Muscle layer of colon (tissue), 2 donors: ENCODE data around the gene LMX1A.
A peak's percentile ranks its signal among the peaks of the same experiment; 100 is the strongest.

ENCODE experiments used
- H3K27ac ChIP-seq: one replicate; pipeline ENCODE4 v1.7.0; 2013; ENCODE audit warnings: low read depth, mild to moderate bottlenecking, low read length, moderate library complexity
- H3K27me3 ChIP-seq, 2 donors: one replicate each; pipeline ENCODE4 v1.7.0; 2013; ENCODE audit warnings: low read length in 2 of 2, mild to moderate bottlenecking in 2 of 2; ENCODE audit not compliant: insufficient read depth in 2 of 2, control insufficient read depth in 1 of 2
- H3K36me3 ChIP-seq: one replicate; pipeline ENCODE4 v1.7.0; 2013; ENCODE audit warnings: mild to moderate bottlenecking, low read length; ENCODE audit not compliant: insufficient read depth
- H3K4me1 ChIP-seq: one replicate; pipeline ENCODE4 v1.7.0; 2013; ENCODE audit warnings: mild to moderate bottlenecking, low read length; ENCODE audit not compliant: insufficient read depth
- H3K4me3 ChIP-seq, 2 donors: one replicate each; pipeline ENCODE4 v1.7.0; 2013; ENCODE audit warnings: low read length in 2 of 2, low read depth in 1 of 2, mild to moderate bottlenecking in 1 of 2, moderate library complexity in 1 of 2
- H3K9ac ChIP-seq: one replicate; pipeline ENCODE4 v1.7.0; 2013; ENCODE audit warnings: low read length
- H3K9me3 ChIP-seq: one replicate; pipeline ENCODE4 v1.7.0; 2013; ENCODE audit warnings: mild to moderate bottlenecking, low read length
- donor health status: abdominal sarcoma.
- donor health status: Adenocarcinoma of cecum.

Gene LMX1A

GRCh38 chr1:165254376-165254775 lies 102.1 kb downstream of the LMX1A start:
- Histone ChIP-seq H3K4me3 (no peak overlapping the region), H3K27me3 (no peaks in the 10 kb centered on the region), H3K4me1 (no peaks in the 10 kb centered on the region), H3K36me3 (no peaks in the 10 kb centered on the region), H3K9me3 (peaks cover 3% of the 10 kb centered on the region), H3K9ac (no peak overlapping the region), H3K27ac (no peak overlapping the region)

GRCh38 chr1:165253818-165254254 lies 102.7 kb downstream of the LMX1A start:
- Histone ChIP-seq H3K36me3 (no peaks in the 10 kb centered on the region), H3K9ac (no peak overlapping the region), H3K4me1 (no peaks in the 10 kb centered on the region), H3K4me3 (no peak overlapping the region), H3K27ac (no peak overlapping the region), H3K27me3 (no peaks in the 10 kb centered on the region), H3K9me3 (peaks cover 4% of the 10 kb centered on the region)

DNA sequence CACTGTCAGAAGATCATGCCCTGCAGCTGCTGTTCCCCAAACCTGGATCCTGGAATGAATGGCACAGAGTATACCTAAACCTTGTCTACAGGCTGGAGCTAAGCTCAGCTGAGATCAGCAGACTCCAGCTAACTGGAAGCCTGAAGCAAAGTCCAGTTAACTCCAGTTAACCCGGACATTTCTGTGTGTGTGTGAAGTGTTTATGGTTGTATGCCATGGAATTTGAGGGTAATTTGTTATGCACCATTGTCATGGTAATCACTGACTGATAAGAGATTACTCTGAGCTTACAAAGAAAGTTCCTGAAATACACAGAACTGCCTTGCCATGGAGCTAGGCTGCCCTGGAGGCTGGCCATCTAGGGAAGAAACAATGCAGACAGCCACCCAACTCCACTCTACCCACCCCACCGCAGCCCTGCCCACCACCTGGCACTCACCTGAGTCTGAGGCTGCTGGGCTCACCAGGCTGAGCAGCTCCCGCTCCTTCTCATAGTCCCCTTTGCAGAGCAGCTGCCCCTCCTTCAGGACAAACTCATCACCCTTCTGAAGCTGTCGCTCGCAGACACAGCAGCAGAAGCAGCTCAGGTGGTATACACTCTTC lies 107.4 kb downstream of the LMX1A start:
- no peaks in the 10 kb centered on the region for H3K27me3 ChIP-seq
- H3K9me3 ChIP-seq, result peaks cover 4% of the 10 kb centered on the region

GRCh38 chr1:165241952-165242351 lies 114.6 kb downstream of the LMX1A start:
- H3K4me3 ChIP-seq, result no peak overlapping the region
- H3K9me3 ChIP-seq, result no peaks in the 10 kb centered on the region
- H3K36me3 ChIP-seq, result no peaks in the 10 kb centered on the region
- no peaks in the 10 kb centered on the region for H3K4me1 ChIP-seq
- H3K27ac ChIP-seq, result no peak overlapping the region
- H3K27me3 ChIP-seq, result no peaks in the 10 kb centered on the region
- H3K9ac ChIP-seq, result no peak overlapping the region

More for the DNA sequence above, 107.4 kb downstream of the LMX1A start:
- Histone ChIP-seq H3K4me3 (no peak overlapping the region), H3K9ac (no peak overlapping the region), H3K4me1 (no peaks in the 10 kb centered on the region), H3K27ac (no peak overlapping the region), H3K36me3 (no peaks in the 10 kb centered on the region)

GRCh38 chr1:165241321-165241720 lies 115.2 kb downstream of the LMX1A start:
- no peak overlapping the region for H3K4me3 ChIP-seq
- H3K36me3 ChIP-seq, result no peaks in the 10 kb centered on the region
- no peak overlapping the region for H3K27ac ChIP-seq
- no peaks in the 10 kb centered on the region for H3K4me1 ChIP-seq
- peaks cover 0 to 2% of the 10 kb centered on the region in 2 donors for H3K27me3 ChIP-seq
- no peaks in the 10 kb centered on the region for H3K9me3 ChIP-seq
- no peak overlapping the region for H3K9ac ChIP-seq

DNA sequence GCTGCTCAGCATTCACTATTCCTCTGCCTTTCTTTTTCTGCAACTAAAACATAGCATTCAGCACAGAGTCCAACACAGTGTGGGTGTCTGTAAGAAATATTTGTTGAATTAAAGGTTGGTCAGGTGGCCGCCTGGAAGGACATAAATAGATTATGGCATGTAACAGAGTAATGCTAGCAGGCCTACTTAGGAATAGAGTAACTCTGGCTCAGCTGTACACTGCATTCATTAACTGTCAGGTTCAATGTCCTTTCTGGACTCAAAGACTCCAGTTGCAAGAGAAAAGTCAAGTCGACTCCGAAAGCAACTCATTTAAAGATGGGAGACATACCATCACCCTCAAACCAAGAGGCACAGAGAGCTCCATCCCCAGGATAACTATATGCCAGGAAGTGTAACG lies 116.0 kb downstream of the LMX1A start:
- H3K4me3 ChIP-seq, result no peak overlapping the region
- no peak overlapping the region for H3K9ac ChIP-seq
- no peaks in the 10 kb centered on the region for H3K9me3 ChIP-seq
- H3K36me3 ChIP-seq, result no peaks in the 10 kb centered on the region
- H3K4me1 ChIP-seq, result no peaks in the 10 kb centered on the region
- H3K27ac ChIP-seq, result no peak overlapping the region
- peaks cover 5 to 6% of the 10 kb centered on the region in 2 donors for H3K27me3 ChIP-seq

DNA sequence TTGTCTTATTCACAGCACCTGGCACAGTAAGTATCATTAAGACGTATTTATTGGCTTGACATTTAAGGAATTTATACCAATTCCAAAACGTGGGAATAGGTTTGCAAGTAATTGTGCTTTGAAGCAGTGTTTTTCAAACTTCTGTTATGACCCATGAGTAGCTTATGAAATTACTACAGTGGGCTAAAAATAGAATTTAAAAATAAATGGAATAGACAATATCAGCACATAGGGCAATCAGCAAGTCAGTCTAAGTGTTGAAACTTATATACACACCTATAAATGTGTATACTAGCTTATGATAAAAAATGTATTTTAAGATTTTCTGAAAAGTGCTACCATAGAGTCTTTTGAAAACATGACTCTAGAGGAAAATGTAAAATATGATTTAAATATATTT lies 116.6 kb downstream of the LMX1A start:
- H3K27ac ChIP-seq, result no peak overlapping the region
- no peaks in the 10 kb centered on the region for H3K4me1 ChIP-seq
- no peak overlapping the region for H3K9ac ChIP-seq
- H3K4me3 ChIP-seq, result no peak overlapping the region
- peaks cover 8 to 13% of the 10 kb centered on the region in 2 donors for H3K27me3 ChIP-seq
- H3K36me3 ChIP-seq, result no peaks in the 10 kb centered on the region
- H3K9me3 ChIP-seq, result no peaks in the 10 kb centered on the region

GRCh38 chr1:165235777-165236291 lies 120.7 kb downstream of the LMX1A start:
- no peaks in the 10 kb centered on the region for H3K9me3 ChIP-seq
- peak overlapping the region; percentile 31 to 53 for H3K4me3 ChIP-seq
- no peaks in the 10 kb centered on the region for H3K4me1 ChIP-seq
- no peak overlapping the region for H3K9ac ChIP-seq
- peaks cover 13 to 25% of the 10 kb centered on the region in 2 donors for H3K27me3 ChIP-seq
- no peaks in the 10 kb centered on the region for H3K36me3 ChIP-seq
- no peak overlapping the region for H3K27ac ChIP-seq

DNA sequence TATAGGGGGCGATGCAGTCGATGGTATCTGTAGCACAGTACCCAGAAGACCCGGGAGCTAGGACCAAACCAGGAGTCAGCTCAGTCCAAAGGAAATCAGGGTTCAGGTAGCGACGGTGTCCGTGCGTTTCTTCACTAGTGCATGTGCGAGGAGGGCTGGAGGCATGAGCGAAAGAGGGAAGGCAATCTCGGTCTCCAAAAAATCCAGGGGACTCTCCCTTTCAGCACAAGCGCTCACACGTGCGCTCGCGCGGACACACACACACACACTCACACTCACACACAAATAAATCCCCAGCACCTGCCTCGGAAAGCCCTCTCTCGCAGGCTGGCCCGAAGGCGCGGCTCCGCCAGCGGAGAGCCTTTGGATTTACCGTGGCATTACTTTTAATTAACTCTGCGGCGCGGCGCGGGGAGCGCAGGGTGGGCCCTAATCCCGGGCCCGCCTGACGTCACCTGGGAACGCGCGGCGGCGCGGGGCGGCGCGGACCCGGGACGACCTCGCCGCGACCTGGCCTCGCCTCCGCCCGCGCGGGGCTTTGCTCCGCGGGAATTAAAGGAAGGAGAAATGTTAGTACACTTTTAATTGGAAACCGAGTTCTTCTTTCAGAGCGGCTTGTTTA lies 121.2 kb downstream of the LMX1A start:
- H3K27me3 ChIP-seq, result peaks cover 13 to 25% of the 10 kb centered on the region in 2 donors
- H3K9me3 ChIP-seq, result no peaks in the 10 kb centered on the region
- no peaks in the 10 kb centered on the region for H3K36me3 ChIP-seq
- no peak overlapping the region for H3K9ac ChIP-seq
- no peaks in the 10 kb centered on the region for H3K4me1 ChIP-seq
- H3K4me3 ChIP-seq, result peak overlapping the region; percentile 31 to 53
- no peak overlapping the region for H3K27ac ChIP-seq

DNA sequence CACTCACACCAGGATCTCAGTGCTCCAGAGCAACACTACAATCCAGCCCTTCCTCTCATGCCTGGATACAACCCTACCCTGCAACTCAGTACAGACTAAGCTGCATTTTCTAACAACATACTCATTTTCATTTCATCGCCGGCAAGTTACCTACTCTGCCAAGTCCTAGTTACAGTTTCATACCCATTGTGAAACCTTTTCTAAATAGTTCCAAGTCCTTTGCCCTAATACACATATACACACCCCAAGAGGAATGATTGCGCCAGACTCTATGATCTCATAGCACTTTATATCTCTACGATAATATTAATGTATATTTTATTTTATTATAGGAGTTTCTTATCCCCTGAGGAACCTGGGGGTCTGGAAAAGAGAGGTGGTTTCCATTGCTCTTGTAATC lies 122.4 kb downstream of the LMX1A start:
- peaks cover 13 to 25% of the 10 kb centered on the region in 2 donors for H3K27me3 ChIP-seq
- H3K9me3 ChIP-seq, result no peaks in the 10 kb centered on the region
- H3K9ac ChIP-seq, result no peak overlapping the region
- H3K4me3 ChIP-seq, result no peak overlapping the region
- no peak overlapping the region for H3K27ac ChIP-seq
- H3K4me1 ChIP-seq, result no peaks in the 10 kb centered on the region
- no peaks in the 10 kb centered on the region for H3K36me3 ChIP-seq

DNA sequence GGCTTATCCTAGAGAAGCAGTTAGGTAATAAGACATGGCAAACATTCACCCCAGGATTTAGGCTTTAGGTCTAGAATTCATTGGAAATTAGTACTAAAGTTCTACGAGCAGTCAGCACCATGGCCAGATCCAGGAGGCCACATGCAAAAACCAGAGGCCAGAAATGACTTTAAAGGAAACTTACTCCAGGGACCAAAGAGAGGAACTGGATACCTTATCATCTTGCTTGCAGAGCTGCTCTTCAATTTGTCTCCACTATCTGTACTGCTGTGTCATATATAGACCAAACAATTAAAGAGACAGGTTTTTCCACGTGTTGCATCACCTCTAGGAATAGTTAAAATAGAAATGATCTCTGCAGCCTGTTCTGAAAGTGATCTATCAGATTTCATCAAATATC lies 127.8 kb downstream of the LMX1A start:
- H3K27ac ChIP-seq, result no peak overlapping the region
- H3K4me1 ChIP-seq, result no peaks in the 10 kb centered on the region
- no peak overlapping the region for H3K4me3 ChIP-seq
- no peaks in the 10 kb centered on the region for H3K9me3 ChIP-seq
- H3K27me3 ChIP-seq, result peaks cover 0 to 8% of the 10 kb centered on the region in 2 donors
- H3K9ac ChIP-seq, result no peak overlapping the region
- no peaks in the 10 kb centered on the region for H3K36me3 ChIP-seq
